GM18526 (cell line): Measurements from ENCODE around the gene DNAJC5.

Source experiments
- POLR2A ChIP-seq: IDR thresholded peaks from 3 replicates; pipeline ENCODE4 v1.6.1; 2011; ENCODE audit not compliant: insufficient read length; ENCODE audit errors: extremely low read depth

Gene DNAJC5

GRCh38 chr20:63974402-63975200, 79.7 kb downstream of the DNAJC5 start:
- no peak for TF ChIP-seq POLR2A

GRCh38 chr20:63976980-63977738, 82.2 kb downstream of the DNAJC5 start:
- no peak for TF ChIP-seq POLR2A

- TF ChIP-seq POLR2A: no peak
Observed at GRCh38 chr20:63977739-63978276, 82.9 kb downstream of the DNAJC5 start.

- TF ChIP-seq POLR2A: peak; percentile 65
Observed at GRCh38 chr20:63978319-63979228, 83.6 kb downstream of the DNAJC5 start.

GRCh38 chr20:63979229-63979556, 84.3 kb downstream of the DNAJC5 start:
- TF ChIP-seq POLR2A: no peak

- TF ChIP-seq POLR2A: no peak
Observed at GRCh38 chr20:63979557-63980316, 84.8 kb downstream of the DNAJC5 start, which contains the start of gene SAMD10. Gene SAMD10, minus strand, starts transcription at chr20:63979642. Its CDS starts 175 bp downstream, at chr20:63979467.

GRCh38 chr20:63980317-63980805, 85.4 kb downstream of the DNAJC5 start:
- TF ChIP-seq POLR2A: no peak

GRCh38 chr20:63980806-63981728, 86.1 kb downstream of the DNAJC5 start, which contains the start of gene PRPF6:
Gene PRPF6, plus strand, starts transcription at chr20:63981132. Its CDS starts 114 bp downstream, at chr20:63981246.
- TF ChIP-seq POLR2A: peak; percentile 71

- no peak for TF ChIP-seq POLR2A
Observed at GRCh38 chr20:63982937-63983336, 88.0 kb downstream of the DNAJC5 start.
